HPDE6-E6E7 (cell line): Measurements from ENCODE around the gene CD72.
"Not testable (repeated sequence)": the region's sequence is repeated elsewhere in the genome, so short reads cannot be mapped to it uniquely, and the experiment has no call there.

Experiments
- DNase-seq: peaks from one replicate; pipeline ENCODE4 v3.0.0; 2011; ENCODE audit warnings: missing footprints; ENCODE audit errors: extremely low spot score

CD72 gene

DNA sequence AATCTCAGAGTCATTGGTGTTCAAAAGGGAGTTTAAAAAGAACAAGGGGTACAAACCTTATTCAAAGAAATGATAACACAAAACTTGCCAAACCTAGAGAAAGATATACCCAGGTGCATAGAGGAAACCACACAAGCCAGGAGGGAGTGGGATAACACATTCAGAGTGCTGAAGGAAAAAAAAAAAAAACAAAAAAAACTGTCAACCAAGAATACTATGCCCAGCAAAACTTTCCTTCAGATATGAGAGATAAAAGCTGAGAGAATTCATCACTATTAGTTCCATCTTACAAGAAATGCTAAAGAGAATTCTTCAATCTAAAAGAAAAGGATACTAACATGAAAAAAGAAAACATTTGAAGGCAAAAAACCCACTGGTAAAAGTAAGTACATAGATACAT is 24.6 kb downstream of the CD72 start:
- DNase-seq = no peak

DNA sequence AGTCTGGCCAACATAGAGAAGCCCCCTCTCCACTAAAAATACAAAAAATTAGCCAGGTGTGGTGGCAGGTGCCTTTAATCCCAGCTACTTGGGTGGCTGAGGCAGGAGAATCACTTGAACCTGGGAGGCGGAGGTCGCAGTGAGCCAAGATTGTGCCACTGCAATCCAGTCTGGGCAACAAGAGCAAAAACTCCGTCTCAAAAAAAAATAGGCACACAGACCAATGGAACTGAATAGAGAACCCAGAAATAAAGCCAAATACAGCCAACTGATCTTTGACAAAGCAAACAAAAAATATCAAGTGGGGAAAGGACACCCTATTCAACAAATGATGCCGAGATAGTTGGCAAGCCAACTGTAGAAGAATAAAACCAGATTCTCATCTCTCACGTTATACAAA is 29.7 kb downstream of the CD72 start:
- not testable (repeated sequence) for DNase-seq

DNA sequence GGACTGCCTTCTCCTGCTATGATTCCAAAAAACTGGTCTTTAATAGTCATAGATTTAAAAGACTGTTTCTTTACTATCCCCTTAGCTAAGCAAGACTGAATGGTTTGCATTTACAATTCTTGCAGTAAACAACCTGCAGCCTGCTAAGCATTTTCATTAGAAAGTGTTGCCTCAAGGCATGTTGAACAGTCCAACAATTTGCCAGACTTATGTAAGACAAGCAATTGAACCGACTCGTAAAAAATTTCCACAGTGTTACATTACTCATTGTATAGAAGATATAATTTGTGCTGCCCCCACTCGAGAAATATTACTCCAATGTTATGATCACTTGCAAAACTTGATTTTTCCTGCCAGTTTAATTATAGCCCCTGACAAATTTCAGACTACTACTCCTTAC is 33.5 kb downstream of the CD72 start:
- DNase-seq = not testable (repeated sequence)

DNA sequence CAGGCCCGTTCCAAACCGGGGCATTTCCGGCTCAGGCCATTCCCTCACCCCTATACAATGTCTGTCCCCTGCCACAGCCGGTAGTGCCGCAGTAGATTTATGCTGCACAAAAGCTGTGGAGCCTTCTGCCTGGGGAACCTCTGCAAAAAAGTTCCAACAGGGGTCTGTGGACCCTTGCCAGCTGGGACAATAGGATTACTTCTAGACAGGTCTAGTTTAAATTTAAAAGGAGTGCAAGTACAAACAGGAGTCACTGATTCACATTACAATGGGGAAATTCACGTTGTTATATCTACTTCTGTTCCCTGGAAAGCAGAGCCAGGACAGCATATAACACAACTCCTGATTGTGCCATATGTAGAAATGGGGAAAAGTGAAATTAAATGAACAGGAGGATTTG is 34.7 kb downstream of the CD72 start:
- not testable (repeated sequence) for DNase-seq

DNA sequence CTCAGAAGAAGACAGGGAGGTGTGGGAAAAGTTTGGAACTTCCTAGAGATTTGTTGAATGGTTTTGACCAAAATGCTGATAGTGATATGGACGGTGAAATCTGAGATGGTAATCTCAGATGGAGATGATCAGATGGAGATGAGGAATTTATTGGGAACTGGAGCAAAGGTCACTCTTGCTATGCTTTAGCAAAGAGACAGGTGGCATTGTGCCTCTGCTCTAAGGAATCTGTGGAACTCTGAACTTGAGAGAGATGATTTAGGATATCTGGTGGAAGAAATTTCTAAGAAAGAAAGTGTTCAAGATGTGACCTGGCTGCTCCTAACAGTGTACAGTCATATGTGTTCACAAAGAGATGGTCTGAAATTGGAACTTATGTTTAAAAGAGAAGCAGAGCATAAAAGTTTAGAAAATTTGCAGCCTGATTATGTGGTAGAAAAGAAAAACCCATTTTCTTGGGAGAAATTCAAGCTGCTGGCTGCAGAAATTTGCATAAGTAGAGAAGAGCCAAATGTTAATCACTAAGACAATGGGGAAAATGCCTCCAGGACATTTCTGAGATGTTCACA is 38.5 kb downstream of the CD72 start:
- not testable (repeated sequence) for DNase-seq

DNA sequence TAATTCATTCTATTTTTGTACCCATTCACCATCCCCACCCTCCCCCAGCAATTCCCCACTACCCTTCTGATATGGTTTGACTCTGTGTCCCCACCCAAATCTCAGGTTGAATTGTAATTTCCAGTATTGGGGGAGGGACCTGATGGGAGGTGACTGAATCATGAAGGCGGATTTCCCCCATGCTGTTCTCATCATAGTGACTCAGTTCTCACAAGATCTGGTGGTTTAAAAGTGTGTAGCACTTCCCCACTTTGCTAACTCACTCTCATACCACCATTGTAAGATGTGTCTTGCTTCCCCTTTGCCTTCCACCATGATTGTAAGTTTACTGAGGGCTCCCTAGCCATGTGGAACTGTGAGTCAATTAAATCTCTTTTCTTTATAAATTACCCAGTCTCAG is 39.1 kb downstream of the CD72 start:
- no peak for DNase-seq

DNA sequence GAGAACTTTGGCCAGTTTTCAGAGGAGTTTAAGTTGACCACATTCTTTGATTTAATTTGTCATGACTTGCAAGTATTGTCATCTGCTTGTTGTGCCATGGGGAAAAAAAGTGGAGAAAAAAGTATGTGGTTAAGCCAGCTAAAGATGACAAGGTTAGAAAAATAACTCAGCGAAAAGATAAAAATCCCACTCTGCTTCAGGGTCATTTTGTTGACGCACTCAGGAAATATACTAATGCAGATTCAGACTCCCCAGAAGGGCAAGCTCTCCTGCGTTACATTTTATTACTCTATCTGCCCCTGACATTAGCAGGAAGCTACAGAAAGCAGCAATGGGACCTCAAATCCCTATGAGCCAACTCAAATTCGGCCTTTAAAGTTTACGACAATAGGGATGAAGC is 40.7 kb downstream of the CD72 start:
- no peak for DNase-seq

DNA sequence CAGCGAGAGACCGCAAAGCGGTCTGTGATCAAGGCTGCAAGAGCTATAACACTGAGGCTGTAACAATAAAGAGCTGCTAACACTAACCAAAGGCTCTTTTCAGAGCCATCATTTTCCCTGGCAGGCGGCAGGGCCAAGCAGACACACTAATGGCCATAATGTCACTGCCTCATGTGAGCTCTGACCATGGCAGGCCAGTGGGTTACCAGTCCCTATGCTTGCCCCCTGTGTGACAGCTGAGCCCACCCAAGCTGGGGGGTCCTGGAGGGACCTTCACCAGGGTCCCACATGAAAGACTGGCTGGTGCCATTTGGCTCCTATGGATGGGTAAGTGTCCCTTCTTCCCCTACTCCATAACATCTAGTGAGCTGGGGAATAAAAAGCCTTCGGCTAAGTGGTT is 42.7 kb downstream of the CD72 start:
- DNase-seq = no peak

DNA sequence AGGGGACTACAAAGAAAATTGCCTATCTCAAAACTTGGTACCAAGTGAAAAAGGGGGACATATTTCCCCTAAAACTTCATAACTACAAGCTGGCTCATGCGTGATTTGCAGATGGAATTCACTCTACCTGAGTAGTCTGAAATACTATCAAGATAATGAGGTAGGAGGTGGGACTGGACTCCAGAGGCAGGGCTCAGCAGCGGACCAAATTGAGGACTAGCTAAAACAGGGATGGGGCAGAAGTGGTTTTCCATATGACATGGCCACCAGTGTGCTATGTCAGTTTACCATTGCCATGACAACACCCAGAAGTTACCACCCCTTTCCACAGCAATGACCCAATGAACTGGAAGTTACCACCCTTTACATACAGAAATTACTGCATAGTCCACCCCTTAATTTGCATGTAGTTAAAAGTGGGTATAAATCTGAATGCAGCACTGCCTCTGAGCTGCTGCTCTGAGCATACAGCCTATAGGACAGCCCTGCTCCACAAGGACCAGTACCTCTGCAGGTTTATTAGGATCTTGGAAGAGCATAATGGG is 43.6 kb downstream of the CD72 start:
- no peak for DNase-seq

DNA sequence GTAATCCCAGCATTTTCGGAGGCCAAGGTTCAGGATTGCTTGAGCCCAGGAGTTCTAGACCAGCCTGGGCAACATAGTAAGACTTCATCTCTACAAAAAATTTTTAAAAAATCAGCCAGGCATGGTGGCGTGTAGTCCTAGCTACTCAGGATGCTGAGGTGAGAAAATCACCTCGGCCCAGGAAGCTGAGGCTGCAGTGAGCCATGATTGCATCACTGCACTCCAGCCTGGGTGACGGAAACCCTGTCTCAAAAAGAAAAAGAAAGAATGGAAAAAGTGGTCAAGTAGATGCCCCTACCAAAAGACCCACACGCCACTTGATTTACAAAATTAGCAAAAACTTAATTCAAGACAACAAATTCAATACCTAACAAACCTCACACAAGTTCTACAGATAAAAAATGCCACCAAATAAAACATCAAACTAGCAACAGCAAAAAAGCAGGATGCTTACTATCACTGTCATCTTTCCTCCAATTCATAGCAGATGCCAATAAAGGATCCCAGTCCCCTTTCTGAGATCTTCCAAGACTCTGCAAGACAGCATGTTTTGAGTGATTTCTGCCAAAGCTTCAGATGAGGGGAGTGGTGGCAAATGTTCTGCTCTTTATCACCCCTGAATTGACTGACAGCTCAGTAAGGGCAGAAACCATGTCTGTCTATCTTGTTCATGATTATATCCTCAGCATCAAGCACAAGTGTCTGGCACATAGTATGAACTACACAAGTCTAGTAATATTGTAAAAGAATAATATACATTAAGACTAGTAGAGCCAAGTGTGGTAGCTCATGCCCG is 47.3 kb downstream of the CD72 start:
- no peak for DNase-seq

DNA sequence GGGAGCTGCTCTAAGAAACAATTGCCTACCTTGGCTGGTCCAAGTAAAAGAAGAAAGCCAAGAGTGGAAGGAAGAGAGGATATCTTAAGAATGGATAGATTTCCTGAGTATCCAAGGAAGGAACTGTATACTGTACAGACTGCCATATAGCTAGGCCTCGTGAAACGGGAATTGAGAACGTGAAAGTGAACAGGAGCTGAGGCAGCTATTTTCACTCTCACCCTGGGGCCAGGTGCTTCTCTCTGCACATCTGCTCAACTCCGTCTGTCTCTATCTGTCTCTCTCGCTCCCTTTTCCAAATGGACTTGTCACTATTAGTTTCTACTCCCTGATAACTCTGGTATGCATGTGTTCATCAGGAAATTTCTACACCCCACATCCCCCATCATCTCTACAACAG is 49.0 kb downstream of the CD72 start:
- no peak for DNase-seq

DNA sequence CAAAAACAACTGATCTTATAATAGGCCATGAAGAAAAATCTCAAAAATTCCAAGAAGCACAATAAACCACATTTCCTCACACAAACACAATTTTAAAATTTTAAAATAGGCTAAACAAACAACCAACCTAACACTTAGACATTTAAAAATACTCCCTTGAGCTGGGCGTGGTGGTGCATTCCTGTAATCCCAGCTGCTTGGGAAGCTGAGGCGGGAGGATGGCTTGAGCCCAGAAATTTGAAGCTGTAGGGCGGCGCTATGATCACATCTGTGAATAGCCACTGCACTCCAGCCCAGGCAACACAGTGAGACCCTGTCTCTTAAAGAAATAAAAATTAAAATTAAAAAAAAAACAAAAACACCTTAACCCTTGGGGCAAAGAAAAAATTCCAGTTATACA is 50.0 kb downstream of the CD72 start:
- DNase-seq = no peak

DNA sequence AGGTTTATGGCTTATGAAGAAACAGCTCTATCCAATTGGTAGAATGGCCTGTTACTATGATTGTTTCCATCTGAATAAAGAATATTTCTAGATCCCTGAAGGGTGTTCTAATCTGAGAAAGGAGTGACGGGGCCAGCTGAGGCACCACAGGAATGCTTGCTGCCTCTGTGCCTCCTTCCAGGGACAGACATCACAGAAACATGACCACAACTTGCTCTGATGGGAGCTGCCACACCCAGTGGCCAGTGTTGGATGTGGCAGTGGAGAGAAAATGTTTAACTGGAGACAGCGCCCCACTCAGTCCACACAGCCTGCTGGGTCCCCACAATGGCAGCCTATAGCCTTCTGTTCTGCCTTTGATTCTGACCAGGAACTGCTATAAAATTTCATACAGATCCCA is 51.8 kb downstream of the CD72 start:
- DNase-seq = no peak

DNA sequence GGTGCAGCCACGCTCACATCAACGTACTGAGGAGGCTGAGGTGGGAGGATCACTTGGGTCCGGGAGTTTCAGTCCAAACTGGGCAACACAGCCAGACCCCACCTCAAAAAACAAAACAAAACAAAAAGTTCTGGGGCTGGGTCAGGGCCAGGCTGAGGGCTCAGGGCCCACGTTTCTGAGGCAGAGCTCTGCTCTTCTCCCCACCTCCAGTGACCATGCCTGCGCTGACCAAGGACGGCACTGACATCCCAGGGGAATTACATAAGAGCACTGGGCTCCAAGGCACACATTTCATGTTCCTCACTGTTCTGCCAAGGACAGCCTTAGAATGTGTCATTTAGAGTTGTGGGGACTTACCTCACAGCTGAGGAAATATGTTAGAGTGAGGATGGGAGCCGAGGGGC is 53.6 kb downstream of the CD72 start:
- DNase-seq = no peak

DNA sequence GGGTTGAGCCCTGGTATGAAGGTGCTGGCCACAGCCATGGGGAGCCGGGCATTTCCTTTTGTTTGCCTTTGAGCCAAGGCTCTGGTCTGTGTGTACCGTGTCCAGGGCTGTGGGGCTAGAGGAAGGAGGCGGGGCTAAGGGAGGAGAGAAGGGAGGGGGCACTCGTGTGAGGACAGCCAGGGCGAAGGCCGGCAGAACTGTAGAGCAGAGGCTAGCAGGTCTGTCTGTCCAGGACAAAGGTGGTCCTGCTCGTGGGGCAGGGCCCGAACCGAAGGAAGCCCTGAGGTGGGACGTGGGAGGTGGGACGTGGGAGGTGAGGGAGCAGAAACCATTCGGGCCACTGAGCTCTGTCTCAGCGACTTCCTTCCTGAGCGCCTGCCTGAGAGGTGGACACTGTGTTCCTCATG is 54.4 kb downstream of the CD72 start:
- DNase-seq = no peak

DNA sequence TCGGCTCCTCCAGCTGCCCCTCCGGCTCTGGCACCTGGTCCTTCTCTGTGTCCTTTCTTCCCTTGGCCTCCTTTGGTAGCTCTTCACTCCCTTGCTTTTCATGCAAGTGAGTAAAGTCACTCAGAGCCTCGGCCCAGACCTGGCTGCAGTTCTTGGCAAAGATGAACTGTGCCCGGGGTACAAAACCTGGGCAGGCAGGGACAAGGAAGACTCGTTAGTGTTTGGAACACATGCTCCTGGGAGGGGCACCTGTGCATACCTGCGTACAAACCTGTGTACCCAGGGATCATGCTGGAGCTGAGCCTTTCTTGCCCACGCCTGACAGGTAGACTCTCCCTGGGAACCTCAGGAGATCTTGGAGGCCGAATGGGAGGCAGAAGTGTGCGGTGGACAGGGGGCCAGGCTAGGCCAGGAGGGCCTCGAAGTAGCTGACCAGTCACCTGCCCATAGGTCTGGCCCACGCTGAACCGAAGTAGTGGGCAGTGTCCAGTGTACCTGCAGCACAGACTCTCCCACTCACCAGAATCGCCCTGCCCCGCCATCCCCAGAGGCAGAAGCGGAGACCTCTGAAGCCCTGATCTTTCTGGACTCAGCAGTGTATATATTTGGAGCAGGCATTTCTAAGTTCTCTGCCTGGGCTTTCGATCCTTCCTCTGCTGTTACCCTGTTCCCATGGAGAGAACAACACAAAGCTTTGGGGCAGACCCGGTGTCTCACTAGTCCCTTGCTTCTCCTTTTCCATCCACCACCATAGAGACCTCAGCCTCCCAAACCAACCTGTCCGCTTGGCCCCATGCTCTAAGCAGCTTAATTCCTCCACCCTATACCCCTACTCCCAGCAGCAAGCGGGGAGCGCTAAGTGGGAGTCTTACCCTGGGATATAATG is 55.1 kb downstream of the CD72 start:
- no peak for DNase-seq

DNA sequence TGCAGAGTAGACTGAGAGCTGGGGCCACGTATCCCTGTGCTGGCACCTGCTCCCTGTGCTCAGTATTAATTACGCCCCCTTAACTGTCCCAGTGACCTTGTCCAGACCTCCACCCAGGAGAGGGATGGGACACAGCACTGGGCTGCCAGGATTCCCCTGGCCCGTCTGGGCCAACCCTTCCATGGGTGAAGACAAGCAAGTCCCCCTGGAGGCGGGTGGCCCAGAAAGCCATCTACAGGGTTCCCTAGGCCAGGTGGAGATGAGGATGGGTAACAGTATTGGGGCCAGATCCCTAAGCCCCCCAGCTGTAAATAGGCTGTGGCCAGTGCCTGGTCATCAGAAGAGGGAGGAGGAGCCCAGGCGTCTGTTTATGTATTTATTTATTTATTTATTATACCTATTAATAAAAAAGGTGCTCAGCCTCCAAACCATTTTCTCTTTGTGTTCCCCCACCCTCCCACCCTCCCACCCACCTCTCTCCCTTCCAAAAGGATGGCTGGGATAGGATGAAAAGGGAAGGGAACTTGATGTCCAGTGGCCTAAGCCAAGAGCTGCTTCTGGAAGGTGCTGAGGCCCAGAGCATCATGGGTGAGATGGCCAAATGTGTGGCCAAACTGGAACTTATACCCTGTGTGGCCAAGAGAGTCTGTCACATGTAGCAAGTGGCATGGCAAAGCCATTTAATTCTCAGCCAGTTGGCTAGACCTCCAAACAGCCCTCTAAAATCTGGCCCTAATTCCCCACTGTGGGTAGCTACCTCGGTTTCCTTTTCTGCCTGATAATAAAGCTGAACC is 56.5 kb downstream of the CD72 start:
- DNase-seq = no peak

DNA sequence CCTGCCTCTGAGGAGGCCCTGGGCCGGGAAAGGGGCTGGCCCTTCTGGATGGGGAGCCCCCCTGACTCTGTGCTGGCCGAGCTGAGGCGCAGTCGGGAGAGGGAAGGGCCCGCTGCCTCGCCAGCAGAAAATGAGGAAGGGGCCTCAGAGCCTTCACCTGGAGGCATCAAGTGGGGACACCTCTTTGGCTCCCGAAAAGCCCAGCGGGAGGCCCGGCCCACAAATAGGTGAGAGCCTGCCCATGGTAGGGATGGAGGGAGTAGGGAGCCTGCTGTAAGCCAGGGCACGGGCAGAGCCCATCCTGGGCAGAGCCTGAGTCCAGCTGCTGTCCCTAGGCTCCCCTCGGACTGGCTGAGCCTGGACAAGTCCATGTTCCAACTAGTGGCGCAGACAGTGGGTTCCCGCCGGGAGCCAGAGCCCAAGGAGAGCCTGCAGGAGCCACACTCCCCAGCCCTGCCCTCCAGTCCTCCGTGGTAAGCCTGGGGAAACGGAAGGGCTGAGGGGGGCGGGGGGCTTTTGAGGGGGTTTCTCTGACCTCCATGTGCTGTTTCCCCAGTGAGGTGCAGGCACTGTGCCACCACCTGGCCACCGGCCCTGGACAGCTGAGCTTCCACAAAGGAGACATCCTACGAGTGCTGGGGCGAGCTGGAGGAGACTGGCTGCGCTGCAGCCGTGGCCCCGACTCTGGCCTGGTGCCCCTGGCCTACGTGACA is 57.4 kb downstream of the CD72 start:
- DNase-seq = no peak
